Endothelial cell of umbilical vein (primary cell): Measurements from ENCODE around the gene EEF1AKMT4. TPM values are rescaled to one million over a fixed set of nuclear protein-coding genes. Genes with fewer than 3 reads are reported as not detected.

Source experiments
- BruUV-seq: library from RNA; stranded (reverse); fragments of 400-500 nt; replicated peaks from 2 replicates; lab custom pipeline; 2021; lab: Mats Ljungman, UMichigan
- CTCF ChIA-PET: fragments of 300-600, 350-600 bp; sonication (Branson Sonifier 250); formaldehyde crosslinking; loops from one replicate; lab custom pipeline; 2021; ENCODE audit warnings: antibody characterized with exemption, inconsistent platforms; lab: Charles Lee
- POLR2A ChIA-PET: fragments of 300-600, 350-600 bp; sonication (Branson Sonifier 250); formaldehyde crosslinking; loops from one replicate; lab custom pipeline; 2021; ENCODE audit warnings: antibody characterized with exemption, inconsistent platforms; lab: Charles Lee
- DNase-seq: peaks from one replicate; pipeline ENCODE4 v3.0.0-alpha.2; 2011; ENCODE audit warnings: low read depth, low spot score
- FAIRE-seq: peaks from 2 replicates; lab custom pipeline; 2011; peaks lifted over from hg19 to GRCh38; lab: Jason Lieb, UNC
- H2AFZ ChIP-seq: 2 replicates; pipeline ENCODE4 v1.6.0; 2012; ENCODE audit warnings: low read depth, low read length, control low read depth, inconsistent platforms
- H3K27ac ChIP-seq: 2 replicates; pipeline ENCODE4 v1.5.1; 2011; ENCODE audit warnings: low read depth, mild to moderate bottlenecking, control low read depth, low read length, moderate library complexity; ENCODE audit not compliant: insufficient read depth
- H3K27me3 ChIP-seq, 2 experiments: 2 replicates each; pipeline versions ENCODE4 v1.6.0 to v1.6.1; 2011; ENCODE audit warnings: low read length in 2 of 2, mixed read lengths in 1 of 2; ENCODE audit not compliant: control insufficient read depth in 2 of 2, insufficient read depth in 2 of 2
- H3K36me3 ChIP-seq, 2 experiments: 2 replicates in 1 of 2; 3 replicates in 1 of 2; pipeline ENCODE4 v1.5.1; 2011; ENCODE audit warnings: low read length in 2 of 2, mild to moderate bottlenecking in 1 of 2, moderate library complexity in 1 of 2; ENCODE audit not compliant: control insufficient read depth in 2 of 2, insufficient read depth in 2 of 2; ENCODE audit errors: extremely low read depth in 1 of 2
- H3K4me1 ChIP-seq: 3 replicates; pipeline ENCODE4 v1.5.1; 2011; ENCODE audit warnings: mild to moderate bottlenecking, low read length; ENCODE audit not compliant: control insufficient read depth, insufficient read depth; ENCODE audit errors: extremely low read depth
- H3K4me2 ChIP-seq: 2 replicates; pipeline ENCODE4 v1.6.1; 2011; ENCODE audit warnings: low read length, control low read depth, mixed read lengths; ENCODE audit not compliant: insufficient read depth
- H3K4me3 ChIP-seq, 3 experiments: fragments of 200-600 bp in 1 of 3; sonication (generic), shearing (Covaris generic) in 1 of 3; replicated peaks in 1 of 3; 2 replicates each; pipeline ENCODE4 v1.5.1; 2011 to 2016; ENCODE audit warnings: control low read depth in 3 of 3, low read length in 3 of 3, mild to moderate bottlenecking in 2 of 3, inconsistent platforms in 1 of 3, low read depth in 1 of 3, moderate library complexity in 1 of 3; ENCODE audit not compliant: insufficient read depth in 1 of 3
- H3K79me2 ChIP-seq: 2 replicates; pipeline ENCODE4 v1.6.0; 2012; ENCODE audit warnings: low read length, inconsistent platforms; ENCODE audit not compliant: control insufficient read depth, insufficient read depth
- H3K9ac ChIP-seq: replicated peaks from 2 replicates; pipeline ENCODE3; 2011; ENCODE audit warnings: low read length, control low read depth; ENCODE audit not compliant: insufficient read depth; ENCODE audit errors: extremely low read depth
- H3K9me1 ChIP-seq: replicated peaks from 3 replicates; pipeline ENCODE4 v1.6.0; 2011; ENCODE audit warnings: mild to moderate bottlenecking, low read length; ENCODE audit not compliant: control insufficient read depth, insufficient read depth; ENCODE audit errors: extremely low read depth
- H3K9me3 ChIP-seq: replicated peaks from 2 replicates; pipeline ENCODE4 v1.5.1; 2012; ENCODE audit warnings: low read length, inconsistent platforms; ENCODE audit not compliant: control insufficient read depth, insufficient read depth
- H4K20me1 ChIP-seq: replicated peaks from 2 replicates; pipeline ENCODE3; 2011; ENCODE audit warnings: mild to moderate bottlenecking, low read length; ENCODE audit not compliant: control insufficient read depth, insufficient read depth; ENCODE audit errors: extremely low read depth
- EZH2 ChIP-seq: IDR thresholded peaks from 2 replicates; pipeline ENCODE4 v1.6.1; 2012; ENCODE audit warnings: borderline replicate concordance, low read depth, mild to moderate bottlenecking, moderate library complexity, low read length, inconsistent platforms; ENCODE audit not compliant: severe bottlenecking
- FOS ChIP-seq: IDR thresholded peaks from 2 replicates; pipeline ENCODE4 v1.6.1; 2011; ENCODE audit warnings: mild to moderate bottlenecking, low read length, moderate library complexity, borderline replicate concordance; ENCODE audit not compliant: insufficient read depth
- GATA2 ChIP-seq: IDR thresholded peaks from 2 replicates; pipeline ENCODE4 v1.7.0; 2011; ENCODE audit warnings: low read depth, mild to moderate bottlenecking, moderate library complexity, mixed read lengths, low read length; ENCODE audit not compliant: insufficient read length, insufficient read depth
- JUN ChIP-seq: IDR thresholded peaks from 2 replicates; pipeline ENCODE4 v1.6.1; 2011; ENCODE audit warnings: borderline replicate concordance, low read depth; ENCODE audit not compliant: insufficient read length, insufficient read depth
- MYC ChIP-seq: IDR thresholded peaks from one replicate; pipeline ENCODE4 v1.6.1; 2011; ENCODE audit warnings: mild to moderate bottlenecking, low read depth, low read length
- POLR2A ChIP-seq: IDR thresholded peaks from 2 replicates; pipeline ENCODE4 v1.6.1; 2012; ENCODE audit warnings: low read depth, mild to moderate bottlenecking, control low read depth, low read length
- POLR2AphosphoS5 ChIP-seq: IDR thresholded peaks from 2 replicates; pipeline ENCODE4 v1.6.1; 2012; ENCODE audit warnings: low read depth, mild to moderate bottlenecking, control low read depth, low read length, moderate library complexity; ENCODE audit not compliant: insufficient read depth
- dilution Hi-C: fragments of 300-500 bp; cut with MboI; formaldehyde crosslinking; loops from one replicate; pipeline ENCODE4 v1.15.0; 2019; ENCODE audit warnings: low sequenced_read_pairs; ENCODE audit not compliant: extremely low pct_ligation_motif_present
- intact Hi-C: fragments of 100-400 bp; cut with micrococcal nuclease; formaldehyde crosslinking; loops from one replicate; pipeline ENCODE4 v1.10.0; 2022
- polyA plus RNA-seq, 4 experiments: library from polyadenylated mRNA; depleted of rRNA in 3 of 4; stranded (reverse) in 3 of 4; unstranded in 1 of 4; fragments of >200 nt; gene quantifications; 2 replicates each; pipeline versions ENCODE4 v1.2.1 to v1.2.3, GENCODE V29; 2011 to 2012; ENCODE audit warnings: missing spikeins in 1 of 4
- total RNA-seq: library from RNA; stranded (reverse); gene quantifications from 2 replicates; pipeline ENCODE4 v1.2.3, GENCODE V29; 2021
- TF ChIP-seq, protein P1 (sequence below): IDR thresholded peaks from 2 replicates; pipeline ENCODE4 v1.6.1; 2011; ENCODE audit not compliant: insufficient read depth, insufficient read length
- TF ChIP-seq, protein P2 (sequence below), 2 donors: IDR thresholded peaks; 1 replicate in 1 of 2; 2 replicates in 1 of 2; pipeline ENCODE4 v1.5.1; 2011; ENCODE audit warnings: low read length in 2 of 2, mild to moderate bottlenecking in 2 of 2, moderate library complexity in 2 of 2, control low read depth in 1 of 2, inconsistent platforms in 1 of 2, low read depth in 1 of 2; ENCODE audit not compliant: insufficient read depth in 1 of 2; ENCODE audit errors: extremely low read depth in 1 of 2

EEF1AKMT4 gene
- total and polyA plus RNA-seq, 2 donors (not counting 3 experiments of a cell fraction or from before 2014, with no cell fraction given), result 3.4 to 8.0 TPM

- CTCF ChIA-PET, result interaction anchor here (0.7 to 1.4 kb wide), 4 partner anchors 14 to 65 kb away, joined by 3 to 5 read pairs (median 4); partner anchors contain the start of gene EEF1AKMT4
- TF ChIP-seq POLR2A, result no peak
- TF ChIP-seq, protein P1, sequence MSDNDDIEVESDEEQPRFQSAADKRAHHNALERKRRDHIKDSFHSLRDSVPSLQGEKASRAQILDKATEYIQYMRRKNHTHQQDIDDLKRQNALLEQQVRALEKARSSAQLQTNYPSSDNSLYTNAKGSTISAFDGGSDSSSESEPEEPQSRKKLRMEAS, result no peak
- TF ChIP-seq POLR2AphosphoS5, result no peak
- no peak for TF ChIP-seq EZH2
- no peak for TF ChIP-seq MYC
- TF ChIP-seq, protein P2, sequence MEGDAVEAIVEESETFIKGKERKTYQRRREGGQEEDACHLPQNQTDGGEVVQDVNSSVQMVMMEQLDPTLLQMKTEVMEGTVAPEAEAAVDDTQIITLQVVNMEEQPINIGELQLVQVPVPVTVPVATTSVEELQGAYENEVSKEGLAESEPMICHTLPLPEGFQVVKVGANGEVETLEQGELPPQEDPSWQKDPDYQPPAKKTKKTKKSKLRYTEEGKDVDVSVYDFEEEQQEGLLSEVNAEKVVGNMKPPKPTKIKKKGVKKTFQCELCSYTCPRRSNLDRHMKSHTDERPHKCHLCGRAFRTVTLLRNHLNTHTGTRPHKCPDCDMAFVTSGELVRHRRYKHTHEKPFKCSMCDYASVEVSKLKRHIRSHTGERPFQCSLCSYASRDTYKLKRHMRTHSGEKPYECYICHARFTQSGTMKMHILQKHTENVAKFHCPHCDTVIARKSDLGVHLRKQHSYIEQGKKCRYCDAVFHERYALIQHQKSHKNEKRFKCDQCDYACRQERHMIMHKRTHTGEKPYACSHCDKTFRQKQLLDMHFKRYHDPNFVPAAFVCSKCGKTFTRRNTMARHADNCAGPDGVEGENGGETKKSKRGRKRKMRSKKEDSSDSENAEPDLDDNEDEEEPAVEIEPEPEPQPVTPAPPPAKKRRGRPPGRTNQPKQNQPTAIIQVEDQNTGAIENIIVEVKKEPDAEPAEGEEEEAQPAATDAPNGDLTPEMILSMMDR (IDR thresholded peaks at IDR 0.05; ENCODE audit: extremely low read depth in 1 of 2, insufficient read depth in 1 of 2, low read depth in 1 of 2, low read length in 2 of 2), result no peak
- TF ChIP-seq FOS, result no peak
- no peak for TF ChIP-seq JUN
- TF ChIP-seq GATA2, result no peak
- POLR2A ChIA-PET, result no interaction called here
- H3K4me1 ChIP-seq, result no peaks in the 10 kb centered on the region
- H3K9me3 ChIP-seq, result no peaks in the 10 kb centered on the region
- H3K9ac ChIP-seq, result no peak overlapping the region
- intact Hi-C loops (no loop called here), dilution Hi-C loops (no loop called here)
- no peak for FAIRE-seq
- H3K79me2 ChIP-seq, result no peaks in the 10 kb centered on the region
- no peak overlapping the region for H3K27ac ChIP-seq
- DNase-seq, result no peak
- no peak overlapping the region for H2AFZ ChIP-seq
- peaks cover 12 to 22% of the 10 kb centered on the region in 2 experiments for H3K27me3 ChIP-seq
- no peaks in the 10 kb centered on the region for H4K20me1 ChIP-seq
- H3K4me2 ChIP-seq, result no peak overlapping the region
- H3K4me3 ChIP-seq, result no peak overlapping the region
- BruUV-seq, result no TSS peak
- no peaks in the 10 kb centered on the region for H3K9me1 ChIP-seq
- no peaks in the 10 kb centered on the region for H3K36me3 ChIP-seq
Observed at GRCh38 chr3:184223946-184224345, 25.5 kb upstream of the EEF1AKMT4 start.
